GM12892 (cell line): ENCODE data around the gene GPC5.

Source experiments
- POLR2A ChIP-seq: IDR thresholded peaks from 2 replicates; pipeline ENCODE4 v1.6.1; 2011; ENCODE audit warnings: low read depth, low read length, control low read depth
- POLR2AphosphoS5 ChIP-seq: IDR thresholded peaks from 2 replicates; pipeline ENCODE4 v1.6.1; 2011; ENCODE audit warnings: low read depth, low read length, control low read depth

DNA sequence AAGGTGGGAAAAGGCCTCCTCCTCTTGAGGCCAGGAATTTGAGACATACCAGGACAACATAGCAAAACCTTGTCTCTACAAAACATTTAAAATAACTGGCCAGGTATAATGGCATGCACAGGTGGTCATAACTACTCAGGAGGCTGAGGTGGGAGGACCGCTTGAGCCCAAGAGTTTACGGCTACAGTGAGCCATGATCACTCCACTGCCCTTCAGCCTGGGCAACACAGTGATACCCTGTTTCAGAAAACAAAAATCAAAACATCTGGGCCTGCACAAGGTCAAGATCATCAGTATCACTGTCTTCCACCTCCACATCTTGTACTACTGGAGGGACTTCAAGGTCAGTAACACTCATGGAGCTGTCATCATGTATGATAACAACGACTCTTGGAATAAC, 1085.5 kb downstream of the GPC5 start:
- TF ChIP-seq POLR2A (no peak), POLR2AphosphoS5 (no peak)
